GM21447 (cell line): Measurements from ENCODE around the gene ORC3.
"Not testable (repeated sequence)": the region's sequence is repeated elsewhere in the genome, so short reads cannot be mapped to it uniquely, and the experiment has no call there.

Experiments used
- ATAC-seq: cut with Tn5 transposase; IDR thresholded peaks from one replicate; pipeline ENCODE4 v1.9.1; 2021; ENCODE audit not compliant: unreplicated experiment

ORC3 gene

DNA sequence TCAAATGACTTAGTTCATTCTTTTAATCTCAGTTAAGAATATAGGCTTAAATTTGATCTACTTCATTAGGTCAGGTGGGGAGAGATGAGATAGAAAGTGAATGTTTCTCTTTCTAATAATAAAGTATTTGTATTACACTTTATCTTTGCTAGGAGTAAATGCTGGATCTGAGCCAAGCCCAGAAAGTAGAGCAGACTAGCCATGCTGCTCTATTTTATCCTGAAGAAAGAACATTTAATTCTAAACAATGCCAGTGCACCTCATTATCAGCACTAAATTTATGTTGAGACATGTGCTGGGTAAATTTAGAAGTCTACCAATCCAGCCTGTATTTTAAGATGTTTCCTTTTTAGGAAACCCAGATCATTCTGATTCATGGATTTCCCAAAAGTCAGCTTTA is 68.6 kb downstream of the ORC3 start:
- no peak for ATAC-seq

DNA sequence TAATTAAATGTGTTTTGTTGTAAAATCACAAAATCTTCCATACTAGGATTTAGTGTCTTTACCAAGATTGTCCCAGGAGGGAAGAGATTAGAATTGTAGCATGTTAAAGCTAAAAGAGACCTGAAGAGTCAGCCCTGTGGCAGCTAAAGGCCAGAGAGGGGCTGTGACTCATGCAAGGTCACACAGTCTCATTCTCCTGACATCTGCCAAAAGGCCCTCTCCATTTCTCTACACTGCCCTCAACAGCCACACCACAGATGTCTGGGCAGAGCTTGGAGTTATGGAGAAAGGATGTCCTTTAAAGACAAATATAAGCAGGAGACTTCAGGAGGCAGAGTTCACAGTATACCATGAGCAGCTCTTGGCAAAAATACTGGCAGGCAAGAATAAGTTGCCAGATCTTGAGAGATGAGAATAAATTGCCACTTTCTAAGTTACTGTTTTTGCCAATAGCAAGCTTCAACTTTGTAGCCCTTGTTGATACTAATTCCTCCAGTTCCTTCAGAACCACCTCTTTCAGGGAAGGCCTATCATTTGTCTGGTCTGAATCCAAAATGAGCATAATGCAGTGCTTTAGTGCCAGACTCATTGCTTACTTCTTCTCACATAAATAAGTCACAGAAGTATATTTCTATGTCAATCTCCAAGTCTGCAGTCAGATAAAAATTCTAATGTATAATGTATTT is 70.4 kb downstream of the ORC3 start:
- ATAC-seq = no peak

DNA sequence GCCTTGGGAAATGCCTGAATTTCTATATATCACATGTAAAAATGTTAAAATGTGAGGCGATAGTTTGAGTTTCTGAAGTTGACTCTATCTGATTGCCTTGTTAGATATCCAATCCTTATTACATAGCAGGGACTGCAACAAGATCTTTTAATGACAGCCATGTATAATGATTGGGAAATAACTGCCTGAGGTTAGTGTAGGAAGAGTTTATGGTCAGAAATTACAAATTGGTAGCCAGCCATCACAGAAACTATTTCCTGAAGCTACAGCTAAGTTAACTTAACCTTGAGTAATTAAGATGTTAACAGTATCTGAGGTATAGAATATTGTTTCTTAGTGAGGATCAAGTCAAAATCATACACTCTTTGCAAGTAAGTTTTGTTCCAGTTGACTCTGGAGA is 71.1 kb downstream of the ORC3 start:
- no peak for ATAC-seq

DNA sequence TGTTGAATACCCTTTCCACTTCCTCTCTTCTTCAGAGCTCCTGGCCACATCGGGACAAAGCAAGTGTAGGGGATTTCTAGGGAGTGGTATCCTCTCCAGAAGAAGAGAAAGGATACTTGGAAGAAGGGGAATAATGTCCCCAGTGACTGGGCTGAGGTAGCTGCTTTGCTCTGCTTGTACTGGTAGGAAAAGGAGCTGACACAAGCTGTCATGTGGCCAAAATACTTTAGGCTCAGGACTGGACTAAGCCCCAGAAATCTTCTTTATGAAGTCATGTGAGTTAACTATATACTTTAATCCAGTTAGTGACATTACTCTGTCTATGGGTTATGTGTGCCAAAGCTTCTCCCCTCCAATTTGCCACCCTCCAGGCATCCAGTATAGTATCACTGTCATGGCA is 71.6 kb downstream of the ORC3 start:
- ATAC-seq = no peak

DNA sequence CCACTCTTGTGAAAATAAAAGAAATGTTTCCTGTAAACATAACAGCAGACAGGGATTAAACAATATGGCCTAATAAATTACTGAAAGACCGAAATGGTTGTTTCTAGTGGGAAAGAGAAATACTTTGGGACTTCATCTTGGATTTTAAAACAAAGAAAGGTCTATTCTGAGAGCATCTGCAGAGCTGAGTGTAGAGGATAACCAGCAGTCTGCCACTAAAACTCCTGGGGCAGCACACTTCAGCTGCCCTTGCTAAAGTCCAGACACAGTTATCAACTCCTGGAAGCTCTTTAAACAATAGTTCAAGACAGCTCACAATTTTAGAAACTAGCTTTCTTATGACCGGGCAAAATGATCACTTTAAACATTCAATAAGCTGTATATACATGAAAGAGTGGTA is 73.5 kb downstream of the ORC3 start:
- ATAC-seq = no peak

DNA sequence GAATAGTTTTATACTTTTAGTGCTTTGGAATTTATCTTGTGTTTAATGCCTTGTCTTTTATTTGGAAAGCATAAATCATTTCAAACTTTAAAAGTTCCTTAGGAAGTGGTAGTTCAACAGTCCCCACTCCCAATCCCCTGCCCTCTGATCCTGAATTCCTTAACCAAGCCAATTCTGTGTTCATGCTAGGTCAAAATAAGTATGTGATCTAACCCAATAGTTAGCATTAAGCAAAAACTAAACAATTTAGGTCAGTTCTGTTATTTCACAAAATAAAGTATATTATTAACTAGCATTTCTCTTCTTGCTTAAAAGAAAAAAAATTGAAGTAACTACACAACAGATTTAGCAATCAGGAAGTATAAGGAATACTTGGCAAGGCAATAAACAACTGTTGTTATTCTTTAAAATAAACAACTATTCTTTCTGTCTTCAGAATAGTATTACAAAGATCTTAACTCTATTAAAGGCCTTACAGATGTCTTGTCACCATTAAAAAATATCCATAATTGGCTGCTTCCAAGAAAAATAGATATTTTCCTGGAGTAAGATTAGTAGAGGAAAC is 75.1 kb downstream of the ORC3 start:
- no peak for ATAC-seq

DNA sequence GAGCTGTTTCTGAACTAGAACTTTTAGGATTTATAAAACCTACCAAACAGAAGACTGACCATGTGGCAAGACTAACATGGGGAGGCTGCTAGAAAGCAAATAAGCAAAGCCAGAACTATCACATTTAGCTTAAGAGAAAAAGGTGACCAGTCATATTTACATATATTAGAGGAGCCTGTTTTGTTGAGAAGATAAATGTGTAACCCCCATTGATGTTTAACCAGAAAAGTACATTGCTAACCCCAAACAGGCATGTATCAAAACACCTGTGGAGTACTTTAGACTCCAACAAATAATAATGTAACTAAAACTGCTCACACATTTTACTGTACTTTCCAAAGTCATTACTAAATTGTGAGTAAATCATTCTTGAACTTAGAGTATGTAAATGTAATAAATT is 77.1 kb downstream of the ORC3 start:
- ATAC-seq = peak; percentile 48

DNA sequence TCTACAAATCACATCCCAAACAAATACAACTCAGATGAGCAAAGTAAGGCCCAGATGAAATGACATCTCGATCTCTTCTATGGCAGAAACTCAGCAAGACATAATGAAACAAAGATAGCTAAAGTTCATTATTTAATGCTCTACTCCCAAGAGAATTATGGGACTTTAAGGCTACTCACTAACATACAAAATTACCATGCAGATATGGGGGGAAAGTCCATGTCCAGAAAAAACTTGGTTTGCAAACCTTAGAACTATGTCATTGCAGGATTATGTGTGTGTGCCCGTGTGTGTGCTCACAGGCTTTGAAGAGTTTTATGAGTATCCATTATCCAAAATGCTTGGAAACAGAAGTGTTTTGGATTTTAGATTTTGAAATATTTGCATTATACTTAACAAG is 78.1 kb downstream of the ORC3 start:
- ATAC-seq = no peak

DNA sequence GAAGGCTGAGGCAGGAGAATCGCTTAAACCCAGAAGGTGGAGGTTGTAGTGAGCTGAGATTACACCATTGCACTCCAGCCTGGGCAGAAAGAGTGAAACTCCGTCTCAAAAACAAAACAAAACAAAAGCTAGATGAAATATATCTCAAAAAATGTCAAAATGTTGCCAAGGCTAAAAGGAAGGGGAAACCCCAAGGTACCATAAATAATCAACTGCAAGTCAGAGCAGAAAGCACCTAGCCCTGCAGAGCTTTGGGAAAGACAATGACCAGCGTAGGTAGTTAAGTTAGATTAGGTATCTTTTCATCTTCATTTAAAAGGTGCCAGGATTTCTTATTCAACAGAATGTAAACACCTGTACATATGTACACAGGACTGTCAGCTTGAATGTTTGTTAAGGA is 79.1 kb downstream of the ORC3 start:
- no peak for ATAC-seq

DNA sequence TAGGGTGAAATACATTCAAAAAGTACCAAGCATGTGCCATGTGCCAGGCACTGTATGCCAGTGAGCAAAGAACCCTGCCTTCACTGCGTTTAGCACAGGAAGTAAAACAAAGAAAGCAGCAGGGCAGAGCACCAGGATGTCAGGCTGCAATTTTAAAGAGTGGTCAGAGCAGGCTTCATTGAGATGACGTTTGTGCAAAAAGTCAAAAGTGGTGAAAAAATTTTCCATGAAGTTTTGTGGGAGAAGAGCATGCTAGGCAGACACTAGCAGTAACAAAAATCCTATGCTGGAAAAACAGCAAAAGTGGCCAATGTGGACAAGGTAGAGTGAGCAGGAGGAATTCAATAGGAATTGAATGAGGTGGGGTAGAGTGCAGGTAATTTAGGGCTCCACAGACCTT is 80.8 kb downstream of the ORC3 start:
- ATAC-seq = no peak

DNA sequence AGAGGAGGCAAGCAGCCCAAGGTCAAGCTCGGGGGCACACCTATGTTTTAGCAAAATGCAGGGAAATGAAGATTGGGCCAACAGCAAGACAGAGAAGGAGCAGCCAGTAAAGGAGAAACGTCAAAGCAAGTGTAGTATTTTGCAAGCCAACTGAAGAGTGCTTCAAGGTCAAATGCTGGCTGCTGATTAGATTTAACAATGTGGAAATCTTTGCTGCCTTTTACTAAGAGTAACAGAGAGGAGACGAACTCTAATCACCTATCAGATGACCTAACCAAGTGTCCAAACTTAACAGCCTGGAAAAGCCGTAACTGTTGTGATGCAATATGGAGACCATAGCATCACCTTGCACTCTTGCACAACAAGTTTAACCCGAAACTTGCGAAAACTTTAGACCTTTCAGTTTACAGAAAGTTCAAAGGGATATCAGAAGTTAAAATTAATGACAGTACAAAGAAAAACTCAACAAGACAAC is 81.7 kb downstream of the ORC3 start:
- ATAC-seq = no peak

DNA sequence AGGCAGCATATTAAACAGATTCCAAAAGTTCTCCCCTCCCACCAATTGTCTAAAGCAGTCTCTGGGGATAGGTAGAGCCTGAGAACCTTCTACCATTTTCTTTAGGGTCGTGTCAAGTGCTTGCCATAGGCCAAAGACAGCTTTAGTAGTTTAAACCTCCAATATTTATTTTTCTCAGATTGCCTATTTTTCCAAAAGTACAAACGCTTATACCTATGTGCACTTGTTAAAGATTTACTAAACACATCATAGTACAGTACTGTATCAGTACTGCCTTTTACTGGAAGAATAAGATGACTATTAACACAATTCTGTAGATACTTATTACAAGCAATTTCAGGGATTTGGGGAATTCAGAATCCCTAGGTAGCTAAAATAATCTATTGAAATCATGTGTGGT is 82.7 kb downstream of the ORC3 start:
- ATAC-seq = no peak

DNA sequence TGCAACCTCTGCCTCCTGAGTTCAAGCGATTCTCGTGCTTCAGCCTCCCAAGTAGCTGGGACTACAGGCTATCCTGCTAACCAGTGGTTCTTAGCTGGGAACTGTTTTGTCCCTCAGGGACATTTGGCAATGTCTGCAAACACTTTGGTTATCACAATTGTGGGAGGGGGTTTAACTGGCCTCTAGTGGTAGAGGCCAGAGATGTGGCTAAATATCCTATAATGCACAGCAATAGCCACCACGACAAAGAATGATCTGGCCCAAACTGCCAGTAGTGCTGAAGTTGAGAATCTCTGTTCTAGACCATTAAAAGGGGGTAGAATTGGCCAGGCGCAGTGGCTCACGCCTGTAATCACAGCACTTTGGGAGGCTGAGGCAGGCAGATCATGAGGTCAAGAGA is 83.3 kb downstream of the ORC3 start:
- no peak for ATAC-seq

DNA sequence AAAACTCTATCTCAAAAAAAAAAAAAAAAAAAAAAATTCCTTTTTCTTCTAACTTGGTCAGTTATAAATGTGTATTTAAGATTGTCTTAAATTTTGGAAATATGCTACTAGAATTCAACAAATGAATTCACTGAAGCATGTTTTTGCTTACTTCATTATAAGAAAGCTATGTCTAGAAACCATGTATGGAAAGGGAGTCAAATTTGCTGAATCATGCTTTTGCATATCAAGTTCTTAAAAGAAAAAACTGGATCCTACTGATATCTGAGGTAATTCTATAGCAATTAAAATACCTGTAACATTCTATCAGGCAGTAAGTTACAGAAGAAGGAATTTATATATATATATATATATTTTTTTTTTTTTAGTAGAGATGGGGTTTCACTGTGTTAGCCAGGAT is 84.4 kb downstream of the ORC3 start:
- ATAC-seq = no peak

DNA sequence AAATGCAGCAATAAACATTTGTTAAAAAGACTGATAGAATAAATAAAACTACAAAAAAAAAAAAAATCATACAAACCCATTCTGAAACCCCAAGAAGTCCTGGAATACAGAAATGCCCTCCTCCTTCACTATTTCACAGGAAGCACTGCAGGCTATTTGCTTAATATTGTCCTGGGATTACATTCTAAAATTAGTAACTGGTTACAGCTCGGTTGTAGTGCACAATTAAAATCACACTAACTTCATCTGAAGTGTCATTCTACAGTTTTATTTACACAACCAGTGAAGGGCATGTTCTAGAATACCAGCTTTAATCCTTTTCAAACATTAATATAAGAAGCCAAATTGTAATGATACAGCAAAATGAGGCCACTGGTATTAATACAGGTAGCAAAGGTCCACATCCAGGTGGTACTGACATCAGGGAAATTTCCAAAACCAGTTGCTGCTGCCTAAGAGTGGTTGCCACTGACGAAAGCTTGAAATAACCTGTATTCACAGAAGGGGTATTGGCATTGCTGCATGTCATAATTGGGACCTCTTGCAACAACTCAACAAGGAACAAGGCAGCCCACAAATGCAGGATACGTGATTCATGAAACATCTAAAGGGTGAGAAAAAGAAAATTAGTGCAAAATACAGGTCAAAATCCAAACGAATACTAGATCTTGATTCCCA is 85.2 kb downstream of the ORC3 start:
- ATAC-seq = no peak

DNA sequence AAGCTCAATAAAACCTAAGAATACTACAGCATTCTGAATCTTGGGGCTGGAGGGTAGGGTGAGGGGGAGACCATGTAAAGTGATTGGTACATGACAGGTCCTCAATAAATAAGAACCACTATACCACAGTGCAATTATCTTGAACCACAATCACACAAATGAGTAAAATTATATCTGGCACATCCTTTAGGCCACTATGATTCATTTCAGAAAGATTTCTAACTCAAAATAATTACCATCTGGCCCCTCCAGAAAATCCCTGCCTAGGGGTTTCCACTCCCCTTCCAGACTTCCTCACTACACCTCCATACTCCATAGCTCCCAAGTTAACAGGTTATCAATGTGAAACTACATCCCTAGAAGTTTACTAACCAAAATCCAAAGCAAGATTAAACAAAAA is 92.4 kb downstream of the ORC3 start:
- ATAC-seq = no peak

DNA sequence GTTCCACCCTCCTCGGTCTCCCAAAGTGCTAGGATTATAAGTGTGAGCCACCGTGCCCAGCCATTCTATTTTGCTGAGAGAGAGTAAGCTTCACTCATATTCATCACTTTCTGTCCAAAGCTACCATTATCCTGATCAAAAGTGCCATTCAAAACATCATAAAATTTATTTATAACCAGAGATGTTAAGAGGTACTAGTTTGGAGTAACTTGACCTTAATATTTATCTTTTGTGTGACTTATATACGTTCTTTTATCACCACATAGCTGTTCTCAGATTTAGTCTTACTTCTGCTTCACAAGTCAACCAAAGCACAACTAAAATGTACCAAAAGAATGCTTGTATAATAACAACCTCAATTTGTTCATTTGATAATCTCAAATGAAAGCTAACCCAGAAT is 94.0 kb downstream of the ORC3 start:
- ATAC-seq = no peak

DNA sequence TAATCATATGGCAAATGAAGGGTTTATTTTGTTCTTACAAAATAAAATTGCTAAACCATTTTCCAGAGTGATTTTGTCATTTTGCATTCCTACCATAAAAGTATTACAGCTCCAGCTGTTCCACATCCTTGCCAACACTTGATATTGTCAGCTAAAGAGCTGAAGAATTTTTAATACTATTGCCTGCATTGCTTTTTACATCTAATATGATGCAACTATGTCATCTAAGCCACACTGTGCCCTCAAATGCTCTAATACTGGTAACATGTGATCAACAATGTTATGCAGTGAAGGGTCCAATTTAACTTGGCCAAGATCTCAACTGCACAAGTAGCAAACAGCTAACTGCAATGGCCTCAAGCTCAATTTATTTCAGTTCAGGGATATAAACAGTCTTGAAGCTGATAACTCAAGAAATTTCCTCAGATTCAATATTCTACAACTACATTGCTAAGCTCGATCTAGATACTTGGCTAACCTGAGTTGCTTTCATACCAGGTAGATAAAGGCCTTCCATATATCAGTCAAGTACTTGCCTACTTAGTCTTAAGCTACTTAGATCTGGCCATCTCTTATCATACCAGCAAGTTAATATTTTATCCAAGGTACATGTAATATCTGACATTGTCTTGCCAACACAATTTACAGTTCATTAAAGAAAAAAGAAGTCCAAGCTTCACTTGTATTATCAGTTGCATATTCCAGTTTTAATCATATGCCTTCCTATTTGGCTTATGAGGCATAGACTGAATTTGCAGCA is 95.1 kb downstream of the ORC3 start:
- no peak for ATAC-seq

DNA sequence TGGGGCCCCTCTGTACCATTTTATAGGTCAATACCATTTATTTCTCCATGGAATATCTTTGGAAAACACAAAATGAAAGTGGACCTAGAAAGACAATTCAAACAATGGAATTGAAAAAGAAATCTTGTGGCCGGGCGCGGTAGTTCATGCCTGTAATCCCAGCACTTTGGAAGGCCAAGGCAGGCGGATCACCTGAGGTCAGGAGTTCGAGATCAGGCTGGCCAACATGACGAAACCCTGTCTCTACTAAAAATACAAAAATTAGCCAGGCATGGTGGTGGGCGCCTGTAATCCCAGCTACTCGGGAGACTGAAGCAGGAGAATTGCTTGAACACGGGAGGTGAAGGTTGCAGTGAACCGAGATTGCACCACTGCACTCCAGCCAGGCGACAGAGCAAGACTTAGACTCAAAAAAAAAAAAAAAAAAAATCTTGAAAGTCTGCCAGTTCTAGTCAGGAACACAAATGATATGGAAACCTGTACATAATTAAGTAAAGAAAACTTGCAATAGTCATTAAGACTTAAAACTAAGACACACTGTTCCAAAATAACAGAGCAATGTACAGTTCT is 96.8 kb downstream of the ORC3 start:
- ATAC-seq = not testable (repeated sequence)

DNA sequence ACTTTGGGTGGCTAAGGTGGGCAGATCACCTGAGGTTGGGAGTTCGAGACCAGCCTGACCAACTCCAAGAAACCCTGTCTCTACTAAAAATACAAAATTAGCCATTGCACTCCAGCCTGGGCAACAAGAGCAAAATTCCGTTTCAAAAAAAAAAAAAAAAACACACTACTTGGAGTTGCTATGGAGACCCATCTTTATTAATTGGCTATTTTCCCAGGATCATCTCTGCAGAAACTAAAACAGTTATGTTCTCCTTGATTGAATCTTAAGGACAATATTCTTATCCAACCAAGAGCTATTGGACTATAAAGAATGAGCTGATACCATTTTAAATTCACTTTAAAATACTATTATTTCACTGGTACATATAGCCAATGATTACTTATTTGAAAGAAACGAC is 97.4 kb downstream of the ORC3 start:
- no peak for ATAC-seq

DNA sequence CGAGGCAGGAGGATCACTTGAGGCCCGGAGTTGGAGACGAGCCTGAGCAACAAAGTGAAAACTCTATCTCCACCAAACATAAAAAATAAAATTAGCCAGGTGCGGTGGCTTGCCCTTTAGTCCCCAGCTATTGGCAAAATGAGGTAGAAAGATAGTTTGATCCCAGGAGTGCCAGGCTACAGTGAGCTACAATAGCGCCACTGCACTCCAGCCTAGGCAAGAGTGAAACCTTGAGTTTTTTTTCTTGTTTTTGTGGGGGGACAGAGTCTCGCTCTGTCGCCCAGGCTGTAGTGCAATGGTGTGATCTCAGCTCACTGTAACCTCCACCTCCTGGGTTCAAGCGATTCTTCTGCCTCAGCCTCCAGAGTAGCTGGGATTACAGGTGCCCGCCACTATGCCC is 98.0 kb downstream of the ORC3 start:
- ATAC-seq = not testable (repeated sequence)
